Mucosa of descending colon (tissue), 3 donors: ENCODE measurements around the gene COL6A2. TPM values are rescaled to one million over a fixed set of nuclear protein-coding genes. Genes with fewer than 3 reads are reported as not detected.

ENCODE experiments used
- ATAC-seq: fragments of 200-7000 bp; cut with Tn5 transposase; one replicate; pipeline ENCODE4 v1.9.1; 2020; ENCODE audit warnings: mild to moderate bottlenecking, moderate library complexity
- DNase-seq, 3 donors: peaks; one replicate each; pipeline ENCODE4 v3.0.0-alpha.2; 2020
- H3K36me3 ChIP-seq: fragments of 200-600 bp; one replicate; pipeline ENCODE4 v1.8.0; 2021; ENCODE audit warnings: low read depth, mild to moderate bottlenecking
- H3K4me1 ChIP-seq: fragments of 200-600 bp; one replicate; pipeline ENCODE4 v1.8.0; 2021; ENCODE audit warnings: low read depth, mild to moderate bottlenecking
- H3K4me3 ChIP-seq: fragments of 200-600 bp; one replicate; pipeline ENCODE4 v1.8.0; 2021; ENCODE audit warnings: mild to moderate bottlenecking
- H3K9me3 ChIP-seq: fragments of 200-600 bp; one replicate; pipeline ENCODE4 v1.8.0; 2021; ENCODE audit warnings: mild to moderate bottlenecking
- CTCF ChIP-seq: fragments of 200-600 bp; IDR thresholded peaks from one replicate; pipeline ENCODE4 v1.8.0; 2022; ENCODE audit warnings: antibody characterized with exemption, mild to moderate bottlenecking
- intact Hi-C, 2 donors: fragments of 100-400 bp; cut with DNase I in 1 of 2; cut with micrococcal nuclease in 1 of 2; formaldehyde crosslinking; loops; one replicate each; pipeline versions ENCODE4 v1.11.0 to v1.11.1; 2022; cut with DNase I, micrococcal nuclease
- total RNA-seq, 3 donors: library from RNA; stranded (reverse); fragmentation: NEBNext Ultra II Directional in 2 of 3; extraction: Animal tissue kit (Norgen Biotek cat#: 25700) in 2 of 3; gene quantifications; one replicate each; pipeline versions ENCODE4 v1.2.1 to v1.2.4, GENCODE V29; 2021 to 2023
- donor health status: DM: no; HTN: no; CAD: no; lungs with moderate emphysema.
- donor health status: DM: no; HTN: no; CAD: no.
- donor health status: DM: no; HTN: yes; CAD: no.

Gene COL6A2
- total RNA-seq, 3 donors from 2014 or later = 65.1 to 858 (median 191) TPM

GRCh38 chr21:46093668-46094400, 4.1 kb upstream of the COL6A2 start:
- peak in 1 of 3 donors; percentile 50 for DNase-seq

GRCh38 chr21:46094401-46095082, 3.4 kb upstream of the COL6A2 start:
- H3K4me3 ChIP-seq = no peak overlapping the region
- intact Hi-C loops = no loop called here
- no peaks in the 10 kb centered on the region for H3K4me1 ChIP-seq
- no peak for DNase-seq
- H3K9me3 ChIP-seq = no peaks in the 10 kb centered on the region
- no peak for ATAC-seq
- TF ChIP-seq CTCF = no peak
- no peaks in the 10 kb centered on the region for H3K36me3 ChIP-seq

More at GRCh38 chr21:46093668-46094400, 4.1 kb upstream of the COL6A2 start:
- intact Hi-C loops = no loop called here
- TF ChIP-seq CTCF = no peak
- Histone ChIP-seq H3K9me3 (no peaks in the 10 kb centered on the region), H3K4me1 (no peaks in the 10 kb centered on the region), H3K36me3 (no peaks in the 10 kb centered on the region), H3K4me3 (no peak overlapping the region)
- ATAC-seq = no peak

GRCh38 chr21:46095083-46095719, 2.7 kb upstream of the COL6A2 start:
- no peak for TF ChIP-seq CTCF
- Histone ChIP-seq H3K4me3 (no peak overlapping the region), H3K36me3 (no peaks in the 10 kb centered on the region), H3K4me1 (no peaks in the 10 kb centered on the region), H3K9me3 (no peaks in the 10 kb centered on the region)
- no peak for ATAC-seq
- intact Hi-C loops = no loop called here
- DNase-seq = peak in 2 of 3 donors; percentile 14 to 18

- Histone ChIP-seq H3K36me3 (no peaks in the 10 kb centered on the region), H3K4me1 (no peaks in the 10 kb centered on the region), H3K9me3 (no peaks in the 10 kb centered on the region), H3K4me3 (no peak overlapping the region)
- ATAC-seq = no peak
- DNase-seq = peak in 2 of 3 donors; percentile 16 to 27
- intact Hi-C loops = no loop called here
- TF ChIP-seq CTCF = no peak
Observed at GRCh38 chr21:46095814-46096595, 1.9 kb upstream of the COL6A2 start.

- Histone ChIP-seq H3K4me3 (no peak overlapping the region), H3K4me1 (no peaks in the 10 kb centered on the region), H3K36me3 (no peaks in the 10 kb centered on the region), H3K9me3 (no peaks in the 10 kb centered on the region)
- peak in 2 of 3 donors; percentile 31 to 44 for DNase-seq
- ATAC-seq = no peak
- intact Hi-C loops = no loop called here
- no peak for TF ChIP-seq CTCF
Observed at GRCh38 chr21:46096596-46097335, 1.1 kb upstream of the COL6A2 start.
